GM21390 (cell line): Measurements from ENCODE around the gene LPP.

Experiments used
- ATAC-seq: cut with Tn5 transposase; IDR thresholded peaks from one replicate; pipeline ENCODE4 v1.9.1; 2021; ENCODE audit not compliant: unreplicated experiment

The LPP gene

GRCh38 chr3:188322135-188322887, 168.4 kb downstream of the LPP start:
- no peak for ATAC-seq

DNA sequence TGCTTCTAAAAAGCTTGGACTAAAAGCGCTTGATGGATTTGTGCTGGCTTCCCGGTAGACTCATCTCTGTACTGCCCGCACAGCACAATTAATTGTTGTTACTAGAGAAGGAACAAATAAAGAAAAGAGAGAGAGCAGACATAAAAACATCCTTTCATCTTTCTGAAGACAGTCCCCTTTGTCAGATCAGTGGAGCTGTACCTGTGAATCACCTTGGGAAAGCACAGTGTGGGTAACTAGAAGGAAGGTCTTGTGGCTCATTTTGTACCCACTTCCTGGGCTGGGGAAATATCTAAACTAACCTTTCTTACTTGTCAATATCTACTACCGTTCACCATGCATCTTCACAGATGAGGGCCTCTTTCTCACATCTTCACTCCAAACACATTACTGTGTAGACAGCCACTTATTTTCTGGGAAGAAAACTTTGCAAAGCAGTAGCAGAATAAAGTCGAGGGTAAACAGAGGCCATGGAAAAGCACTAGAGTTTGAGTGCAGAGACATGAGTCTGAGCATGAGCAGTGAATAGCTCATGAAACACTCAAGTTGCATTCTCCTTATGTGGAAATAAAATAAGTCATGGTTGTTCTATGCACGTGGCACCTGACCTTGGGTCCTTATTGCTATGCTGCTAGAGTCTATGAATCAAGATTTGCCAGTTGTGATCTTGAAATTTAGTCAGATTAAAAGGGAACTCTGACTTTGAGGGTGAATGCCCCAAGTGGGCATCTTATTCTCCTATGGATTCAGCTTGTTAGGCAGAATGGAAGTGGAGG, 169.3 kb downstream of the LPP start:
- ATAC-seq = no peak

- no peak for ATAC-seq
Observed at GRCh38 chr3:188326111-188326510, 172.2 kb downstream of the LPP start.

GRCh38 chr3:188326968-188327367, 173.0 kb downstream of the LPP start:
- no peak for ATAC-seq

GRCh38 chr3:188327433-188327832, 173.5 kb downstream of the LPP start:
- no peak for ATAC-seq

DNA sequence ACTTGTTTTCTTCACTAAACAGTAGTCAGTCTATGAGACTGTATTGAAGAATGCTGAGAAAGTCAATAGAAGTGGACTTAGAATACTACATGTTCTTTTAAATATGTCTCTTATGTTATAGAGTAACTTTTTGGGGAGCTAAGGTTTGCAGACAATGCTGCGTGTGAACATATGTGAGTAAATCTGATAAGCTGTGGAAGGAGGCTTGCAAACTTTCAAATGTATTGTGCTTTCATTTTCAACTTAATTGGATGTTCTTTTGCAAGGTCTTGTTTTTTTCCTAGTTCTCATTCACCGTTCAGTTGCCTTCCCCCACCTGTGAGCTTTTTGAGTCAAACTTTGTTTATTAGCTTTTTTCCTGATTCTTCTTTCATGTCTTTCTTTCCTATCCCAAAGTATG, 176.2 kb downstream of the LPP start:
- no peak for ATAC-seq

DNA sequence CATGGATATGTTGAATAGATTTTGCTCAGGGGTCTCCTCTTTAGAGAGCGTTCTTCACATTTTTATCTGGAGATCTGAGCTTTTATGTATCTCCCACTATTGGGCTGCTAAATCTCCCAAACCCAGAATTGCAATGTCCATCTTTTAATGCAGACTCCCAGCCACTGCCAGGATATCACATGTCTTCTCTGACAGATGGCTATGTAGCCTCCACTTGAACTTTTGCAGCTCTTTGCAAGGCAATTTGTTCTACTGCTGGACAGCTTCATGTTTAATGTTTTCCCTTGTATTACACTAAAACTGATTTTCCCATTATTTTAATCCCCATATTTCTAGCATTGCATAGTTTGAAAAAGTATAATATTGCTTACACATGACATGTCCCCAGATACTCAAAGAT, 177.2 kb downstream of the LPP start:
- ATAC-seq = no peak

- ATAC-seq = no peak
Observed at GRCh38 chr3:188332085-188332484, 178.1 kb downstream of the LPP start.

- ATAC-seq = no peak
Observed at GRCh38 chr3:188335656-188336055, 181.7 kb downstream of the LPP start.

DNA sequence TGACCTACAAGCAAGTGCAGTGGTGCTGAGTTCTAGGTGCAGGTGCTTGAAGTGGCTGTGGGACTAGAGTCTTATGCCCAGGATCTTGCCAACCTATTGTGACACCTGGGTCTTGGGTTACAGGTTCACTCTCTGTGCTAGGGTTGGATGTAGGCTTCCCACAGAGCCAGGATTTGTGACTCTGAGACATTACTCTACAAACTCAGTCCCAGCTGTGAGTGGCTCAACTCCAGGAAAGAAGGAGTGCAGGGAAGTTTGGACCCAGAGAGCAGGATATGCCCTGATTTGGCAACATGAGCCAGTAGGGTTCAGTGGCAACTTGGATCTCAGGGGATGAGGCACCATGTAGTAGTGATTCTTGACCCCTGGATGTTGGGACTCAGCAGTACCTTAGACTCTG, 182.2 kb downstream of the LPP start:
- ATAC-seq = no peak

- ATAC-seq = no peak
Observed at GRCh38 chr3:188337232-188337631, 183.3 kb downstream of the LPP start.

- no peak for ATAC-seq
Observed at GRCh38 chr3:188338086-188338485, 184.1 kb downstream of the LPP start.

GRCh38 chr3:188339410-188340295, 185.7 kb downstream of the LPP start:
- ATAC-seq = peak; percentile 88

DNA sequence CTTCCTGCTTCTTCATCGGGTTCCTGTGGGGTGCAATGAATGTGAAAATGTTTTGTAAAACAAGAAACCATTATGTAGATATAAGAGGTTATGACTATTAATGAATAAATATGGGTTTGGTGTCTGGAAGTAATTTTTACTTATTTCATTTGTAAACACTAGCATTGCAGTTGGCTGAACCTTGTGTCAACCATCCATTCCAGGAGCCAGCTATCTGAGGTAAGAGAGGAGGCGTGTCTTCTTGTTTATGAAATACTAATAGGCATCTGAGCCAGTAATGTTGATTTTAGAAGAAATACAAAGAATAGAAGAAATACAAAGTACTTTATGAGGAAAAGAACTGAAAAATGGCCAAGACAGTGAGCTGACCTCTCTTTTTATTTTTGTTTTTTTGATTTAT, 187.5 kb downstream of the LPP start:
- no peak for ATAC-seq

- no peak for ATAC-seq
Observed at GRCh38 chr3:188342991-188343732, 189.2 kb downstream of the LPP start.

DNA sequence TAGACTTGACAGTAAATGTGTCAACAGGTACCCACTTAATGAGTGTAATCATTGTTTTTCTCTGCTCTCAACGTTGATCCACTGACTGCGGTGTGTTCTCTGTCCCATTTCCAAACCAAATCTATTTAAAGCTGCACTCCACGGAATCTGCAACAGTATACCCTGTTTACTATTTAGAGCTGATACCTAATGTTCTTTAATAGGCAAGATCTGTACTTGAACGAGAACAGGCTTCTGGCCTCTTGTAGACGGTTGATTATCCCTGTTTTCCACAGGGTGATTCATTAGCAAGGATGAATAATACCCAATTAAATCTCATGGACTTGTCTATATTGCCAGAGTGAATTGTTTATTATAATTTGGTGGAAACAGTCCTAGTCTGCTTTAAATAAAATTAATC, 189.9 kb downstream of the LPP start:
- ATAC-seq = no peak

- ATAC-seq = no peak
Observed at GRCh38 chr3:188345223-188345622, 191.3 kb downstream of the LPP start.

- ATAC-seq = no peak
Observed at GRCh38 chr3:188348435-188349244, 194.7 kb downstream of the LPP start.

DNA sequence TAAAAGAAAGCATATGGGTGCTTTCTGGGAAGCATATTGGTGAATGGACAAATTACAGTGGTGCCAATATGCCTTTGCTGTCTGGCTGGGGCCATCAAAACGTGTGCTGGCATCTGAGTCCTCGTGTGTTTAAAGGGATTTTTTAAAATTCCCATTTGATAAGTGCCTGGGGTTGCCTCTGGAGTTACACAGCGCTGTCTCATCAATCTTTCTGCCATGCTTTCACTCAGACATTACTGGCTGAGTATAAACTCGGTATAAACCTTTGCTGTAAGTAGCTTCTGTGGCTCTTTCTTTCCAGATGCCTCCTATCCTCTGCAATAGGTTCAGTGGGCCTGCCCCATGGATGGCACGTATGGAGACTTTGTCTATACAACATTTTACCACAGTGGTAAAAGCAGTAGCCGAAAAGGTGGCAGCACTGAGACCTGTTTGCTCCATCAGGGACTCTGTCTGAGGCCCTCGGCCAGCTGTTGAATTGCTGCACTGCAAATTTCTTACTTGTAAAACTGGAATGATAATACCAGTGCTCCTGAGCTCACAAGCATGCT, 195.5 kb downstream of the LPP start:
- ATAC-seq = no peak

DNA sequence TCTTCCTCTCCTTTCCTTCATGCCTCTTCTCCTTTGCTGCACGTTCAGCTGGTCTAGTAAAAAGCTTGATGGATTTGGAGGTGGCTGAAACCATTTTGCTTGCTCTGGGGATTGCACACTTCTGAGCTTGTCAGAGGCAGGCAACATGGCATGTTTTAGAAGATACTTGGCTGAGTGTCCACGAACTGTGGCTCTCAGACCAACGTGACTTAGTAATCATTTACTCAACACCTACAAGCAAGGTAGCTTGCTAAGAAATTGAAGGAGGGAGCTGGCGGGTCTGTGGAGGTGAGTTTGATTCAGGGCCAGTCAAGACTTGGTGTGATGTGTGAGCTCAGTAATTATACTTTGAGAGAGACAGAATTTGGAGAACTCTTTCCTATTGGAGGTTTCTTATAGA, 196.0 kb downstream of the LPP start:
- ATAC-seq = no peak
